GM23338 (cell line): ENCODE data around the gene ST8SIA1. TPM values are rescaled to one million over a fixed set of nuclear protein-coding genes. Genes with fewer than 3 reads are reported as not detected.

ENCODE experiments used
- ATAC-seq: fragments of 200-7000 bp; cut with Tn5 transposase; 3 replicates; pipeline ENCODE4 v1.9.1; 2020
- DNase-seq: peaks from one replicate; pipeline ENCODE4 v3.0.0-alpha.2; 2015; ENCODE audit warnings: low spot score
- H2AFZ ChIP-seq: fragments of 200-600 bp; sonication (generic); 2 replicates; pipeline ENCODE4 v1.8.0; 2016; ENCODE audit warnings: antibody characterized with exemption, mild to moderate bottlenecking, moderate library complexity
- H3F3A ChIP-seq: fragments of 200-600 bp; sonication (generic); replicated peaks from 2 replicates; pipeline ENCODE4 v1.8.0; 2017; ENCODE audit warnings: antibody characterized with exemption, mixed run types, low read depth
- H3K27ac ChIP-seq: fragments of 200-600 bp; sonication (generic); 2 replicates; pipeline ENCODE4 v1.6.1; 2016; ENCODE audit warnings: low read depth
- H3K27me3 ChIP-seq: fragments of 200-600 bp; sonication (generic); 2 replicates; pipeline ENCODE4 v1.8.0; 2016; ENCODE audit warnings: mild to moderate bottlenecking, mixed run types, moderate library complexity; ENCODE audit not compliant: insufficient read depth
- H3K36me3 ChIP-seq: fragments of 200-600 bp; sonication (generic); 2 replicates; pipeline ENCODE4 v1.8.0; 2016; ENCODE audit warnings: mild to moderate bottlenecking; ENCODE audit not compliant: insufficient read depth
- H3K4me1 ChIP-seq: fragments of 200-600 bp; sonication (generic); 2 replicates; pipeline ENCODE4 v1.8.0; 2016; ENCODE audit warnings: mild to moderate bottlenecking, moderate library complexity; ENCODE audit not compliant: insufficient read depth
- H3K4me2 ChIP-seq: fragments of 200-600 bp; sonication (generic); 2 replicates; pipeline ENCODE4 v1.7.1; 2017; ENCODE audit warnings: mixed run types
- H3K4me3 ChIP-seq: fragments of 200-600 bp; sonication (generic); 2 replicates; pipeline ENCODE4 v1.6.1; 2016; ENCODE audit warnings: mixed run types
- H3K79me2 ChIP-seq: fragments of 200-600 bp; sonication (generic); replicated peaks from 2 replicates; pipeline ENCODE4 v1.8.0; 2017; ENCODE audit warnings: mild to moderate bottlenecking; ENCODE audit not compliant: insufficient read depth
- H3K9me2 ChIP-seq: fragments of 200-600 bp; sonication (generic); 2 replicates; pipeline ENCODE4 v1.8.0; 2017; ENCODE audit not compliant: insufficient read depth
- H4K20me1 ChIP-seq: fragments of 200-600 bp; sonication (generic); replicated peaks from 2 replicates; pipeline ENCODE4 v1.8.0; 2017; ENCODE audit warnings: mild to moderate bottlenecking; ENCODE audit not compliant: insufficient read depth
- H3K27ac Mint-ChIP-seq: 2 replicates; pipeline ENCODE4 v1.8.0; 2020; ENCODE audit warnings: inconsistent platforms, mild to moderate bottlenecking, moderate library complexity, mixed read lengths
- H3K27me3 Mint-ChIP-seq: 3 replicates; pipeline ENCODE4 v1.8.0; 2022; ENCODE audit warnings: low read depth, mild to moderate bottlenecking, moderate library complexity, mixed read lengths, inconsistent platforms; ENCODE audit not compliant: insufficient read depth, poor library complexity
- H3K36me3 Mint-ChIP-seq: 3 replicates; pipeline ENCODE4 v1.8.0; 2021; ENCODE audit warnings: low read depth, mild to moderate bottlenecking, inconsistent platforms, moderate library complexity, mixed read lengths
- H3K4me1 Mint-ChIP-seq: 3 replicates; pipeline ENCODE4 v1.8.0; 2020; ENCODE audit warnings: mild to moderate bottlenecking, inconsistent platforms, mixed read lengths
- H3K4me3 Mint-ChIP-seq: 3 replicates; pipeline ENCODE4 v1.8.0; 2021; ENCODE audit warnings: moderate library complexity, mild to moderate bottlenecking, inconsistent platforms, mixed read lengths
- H3K9me3 Mint-ChIP-seq: 3 replicates; pipeline ENCODE4 v1.8.0; 2020; ENCODE audit warnings: moderate library complexity, mild to moderate bottlenecking, inconsistent platforms, mixed read lengths
- CREB1 ChIP-seq: fragments of 250-450 bp; sonication (Bioruptor Pico); IDR thresholded peaks from 2 replicates; pipeline ENCODE4 v1.5.0; 2020; ENCODE audit warnings: low read depth, mild to moderate bottlenecking, moderate library complexity
- CTCF ChIP-seq, 2 experiments: fragments of 200-600 bp in 1 of 2; sonication (generic) in 1 of 2; conservative IDR thresholded peaks; 2 replicates each; pipeline versions ENCODE4 v1.5.1 to v1.6.1; 2016 to 2017; ENCODE audit warnings: antibody characterized with exemption in 2 of 2, low read depth in 2 of 2, mild to moderate bottlenecking in 2 of 2, moderate library complexity in 1 of 2
- ETS1 ChIP-seq: IDR thresholded peaks from 2 replicates; pipeline ENCODE4 v1.6.1; 2016; ENCODE audit warnings: antibody characterized with exemption
- EZH2phosphoT487 ChIP-seq: fragments of 200-600 bp; sonication (generic); IDR thresholded peaks from one replicate; pipeline ENCODE4 v1.8.1; 2018; ENCODE audit warnings: antibody characterized with exemption; ENCODE audit not compliant: unreplicated experiment
- NANOG ChIP-seq: IDR thresholded peaks from 2 replicates; pipeline ENCODE4 v1.6.1; 2016; ENCODE audit warnings: antibody characterized with exemption, borderline replicate concordance
- POLR2AphosphoS5 ChIP-seq: IDR thresholded peaks from 2 replicates; pipeline ENCODE4 v1.6.1; 2016; ENCODE audit warnings: antibody characterized with exemption, low read depth
- REST ChIP-seq: IDR thresholded peaks from one replicate; pipeline ENCODE4 v1.6.1; 2018; ENCODE audit warnings: antibody characterized with exemption; ENCODE audit not compliant: unreplicated experiment
- ZNF114 ChIP-seq: fragments of 250-450 bp; sonication (Bioruptor Pico); IDR thresholded peaks from 2 replicates; pipeline ENCODE4 v1.5.0; 2020; ENCODE audit warnings: mild to moderate bottlenecking, moderate library complexity
- ZNF331 ChIP-seq: fragments of 250-450 bp; sonication (Bioruptor Pico); IDR thresholded peaks from 2 replicates; pipeline ENCODE4 v1.5.0; 2020; ENCODE audit warnings: low read depth, mild to moderate bottlenecking, moderate library complexity
- ZNF462 ChIP-seq: fragments of 250-450 bp; sonication (Bioruptor Pico); IDR thresholded peaks from 2 replicates; pipeline ENCODE4 v1.5.0; 2020; ENCODE audit warnings: mild to moderate bottlenecking, moderate library complexity
- polyA plus RNA-seq: library from polyadenylated mRNA; unstranded; fragments of >200 nt; fragmentation: Nextera tagmentation; extraction: Ambion mirVana; gene quantifications from 2 replicates; pipeline ENCODE4 v1.2.1, GENCODE V29; 2016
- total RNA-seq: library from RNA; depleted of rRNA; stranded (reverse); fragments of >200 nt; shearing (Covaris generic); gene quantifications from 2 replicates; pipeline ENCODE4 v1.2.3, GENCODE V29; 2014

Gene ST8SIA1
- total and polyA plus RNA-seq, 2 experiments from 2014 or later = 2.5 to 5.1 TPM

GRCh38 chr12:22325218-22325617 lies 9.3 kb downstream of the ST8SIA1 start (continued):
- TF ChIP-seq REST (no peak), POLR2AphosphoS5 (no peak), CREB1 (no peak), ETS1 (no peak), CTCF (conservative IDR thresholded peaks at IDR 0.05; ENCODE audit: low read depth in 2 of 2) (no peak), ZNF331 (CRISPR knock-in tag) (no peak)

GRCh38 chr12:22322091-22322490 lies 12.4 kb downstream of the ST8SIA1 start:
- H3K27ac ChIP-seq = peak overlapping the region; percentile 19; the same call in 1 of the 2 replicates
- H3K9me3 Mint-ChIP-seq = no peaks in the 10 kb centered on the region
- H3K27me3 Mint-ChIP-seq = no peaks in the 10 kb centered on the region
- TF ChIP-seq NANOG (no peak), ZNF462 (CRISPR knock-in tag) (no peak), EZH2phosphoT487 (no peak), ZNF114 (CRISPR knock-in tag) (no peak), ETS1 (no peak)

More at GRCh38 chr12:22322091-22322490, 12.4 kb downstream of the ST8SIA1 start:
- 0 out of 2 replicates have a peak overlapping the region, but pooled peaks have one; percentile 61 for H3K4me2 ChIP-seq
- H3K36me3 Mint-ChIP-seq = peaks cover 3% of the 10 kb centered on the region; the same call in 1 of the 3 replicates
- no peaks in the 10 kb centered on the region for H3K36me3 ChIP-seq
- ATAC-seq (no peak; the same call in 2 of the 3 replicates), DNase-seq (no peak)
- no peak overlapping the region for H3K4me3 Mint-ChIP-seq
- no peaks in the 10 kb centered on the region for H3K79me2 ChIP-seq
- H3K27me3 ChIP-seq = no peaks in the 10 kb centered on the region
- H3F3A ChIP-seq = no peaks in the 10 kb centered on the region
- no peak overlapping the region for H3K4me3 ChIP-seq
- H3K9me2 ChIP-seq = no peaks in the 10 kb centered on the region
- H4K20me1 ChIP-seq = 0 out of 2 replicates have a peak, but pooled peaks cover 3% of the 10 kb centered on the region
- H3K4me1 Mint-ChIP-seq = peaks cover 20% of the 10 kb centered on the region
- H2AFZ ChIP-seq = 0 out of 2 replicates have a peak overlapping the region, but pooled peaks have one; percentile 25
- peaks cover 10% of the 10 kb centered on the region for H3K4me1 ChIP-seq
- peak overlapping the region; percentile 11; the same call in 1 of the 2 replicates for H3K27ac Mint-ChIP-seq
